BE2C (cell line): ENCODE measurements around the gene NIT1. TPM values are rescaled to one million over a fixed set of nuclear protein-coding genes. Genes with fewer than 3 reads are reported as not detected.

Experiments used
- DNase-seq: peaks from one replicate; pipeline ENCODE4 v3.0.0-alpha.2; 2020
- H3K27me3 ChIP-seq: fragments of 250-450 bp; sonication (Bioruptor Pico); 2 replicates; pipeline ENCODE4 v1.5.1; 2020; ENCODE audit warnings: mild to moderate bottlenecking
- H3K36me3 ChIP-seq: fragments of 250-450 bp; sonication (Bioruptor Pico); 2 replicates; pipeline ENCODE4 v1.5.1; 2020; ENCODE audit warnings: mild to moderate bottlenecking
- H3K4me1 ChIP-seq: fragments of 250-450 bp; sonication (Bioruptor Pico); 2 replicates; pipeline ENCODE4 v1.5.1; 2020
- H3K4me3 ChIP-seq: 2 replicates; pipeline ENCODE4 v1.5.1; 2011; ENCODE audit warnings: low read depth, low read length
- H3K9me3 ChIP-seq: fragments of 250-450 bp; sonication (Bioruptor Pico); 2 replicates; pipeline ENCODE4 v1.5.1; 2020
- polyA plus RNA-seq: library from polyadenylated mRNA; unstranded; fragments of >200 nt; gene quantifications from one replicate; pipeline ENCODE4 v1.2.1, GENCODE V29; 2012; ENCODE audit warnings: low read depth, missing spikeins; ENCODE audit not compliant: insufficient read length, insufficient read depth
- TF ChIP-seq, protein P1 (sequence below): IDR thresholded peaks from 2 replicates; pipeline ENCODE4 v1.5.1; 2012; ENCODE audit warnings: mild to moderate bottlenecking, low read depth, low read length

NIT1 gene, protein sequence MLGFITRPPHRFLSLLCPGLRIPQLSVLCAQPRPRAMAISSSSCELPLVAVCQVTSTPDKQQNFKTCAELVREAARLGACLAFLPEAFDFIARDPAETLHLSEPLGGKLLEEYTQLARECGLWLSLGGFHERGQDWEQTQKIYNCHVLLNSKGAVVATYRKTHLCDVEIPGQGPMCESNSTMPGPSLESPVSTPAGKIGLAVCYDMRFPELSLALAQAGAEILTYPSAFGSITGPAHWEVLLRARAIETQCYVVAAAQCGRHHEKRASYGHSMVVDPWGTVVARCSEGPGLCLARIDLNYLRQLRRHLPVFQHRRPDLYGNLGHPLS
- polyA plus RNA-seq = 26.7 TPM

- peaks cover 24% of the 10 kb centered on the region for H3K36me3 ChIP-seq
- no peaks in the 10 kb centered on the region for H3K9me3 ChIP-seq
- H3K4me3 ChIP-seq = peak within 1 kb of the TSS; percentile 91
- peaks cover 8% of the 10 kb centered on the region for H3K4me1 ChIP-seq
- TF ChIP-seq, protein P1, sequence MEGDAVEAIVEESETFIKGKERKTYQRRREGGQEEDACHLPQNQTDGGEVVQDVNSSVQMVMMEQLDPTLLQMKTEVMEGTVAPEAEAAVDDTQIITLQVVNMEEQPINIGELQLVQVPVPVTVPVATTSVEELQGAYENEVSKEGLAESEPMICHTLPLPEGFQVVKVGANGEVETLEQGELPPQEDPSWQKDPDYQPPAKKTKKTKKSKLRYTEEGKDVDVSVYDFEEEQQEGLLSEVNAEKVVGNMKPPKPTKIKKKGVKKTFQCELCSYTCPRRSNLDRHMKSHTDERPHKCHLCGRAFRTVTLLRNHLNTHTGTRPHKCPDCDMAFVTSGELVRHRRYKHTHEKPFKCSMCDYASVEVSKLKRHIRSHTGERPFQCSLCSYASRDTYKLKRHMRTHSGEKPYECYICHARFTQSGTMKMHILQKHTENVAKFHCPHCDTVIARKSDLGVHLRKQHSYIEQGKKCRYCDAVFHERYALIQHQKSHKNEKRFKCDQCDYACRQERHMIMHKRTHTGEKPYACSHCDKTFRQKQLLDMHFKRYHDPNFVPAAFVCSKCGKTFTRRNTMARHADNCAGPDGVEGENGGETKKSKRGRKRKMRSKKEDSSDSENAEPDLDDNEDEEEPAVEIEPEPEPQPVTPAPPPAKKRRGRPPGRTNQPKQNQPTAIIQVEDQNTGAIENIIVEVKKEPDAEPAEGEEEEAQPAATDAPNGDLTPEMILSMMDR = no peak
- H3K27me3 ChIP-seq = no peaks in the 10 kb centered on the region
- peak; percentile 89 for DNase-seq
These were observed at the start of gene NIT1, which contains the start of gene PFDN2 for GRCh38 chr1:161117759-161118581. TSS of gene NIT1 (plus strand) at chr1:161118105. CDS start at chr1:161118177, 72 bp downstream. TSS of gene PFDN2 (minus strand) at chr1:161118037. CDS start at chr1:161118026, 11 bp downstream.

DNA sequence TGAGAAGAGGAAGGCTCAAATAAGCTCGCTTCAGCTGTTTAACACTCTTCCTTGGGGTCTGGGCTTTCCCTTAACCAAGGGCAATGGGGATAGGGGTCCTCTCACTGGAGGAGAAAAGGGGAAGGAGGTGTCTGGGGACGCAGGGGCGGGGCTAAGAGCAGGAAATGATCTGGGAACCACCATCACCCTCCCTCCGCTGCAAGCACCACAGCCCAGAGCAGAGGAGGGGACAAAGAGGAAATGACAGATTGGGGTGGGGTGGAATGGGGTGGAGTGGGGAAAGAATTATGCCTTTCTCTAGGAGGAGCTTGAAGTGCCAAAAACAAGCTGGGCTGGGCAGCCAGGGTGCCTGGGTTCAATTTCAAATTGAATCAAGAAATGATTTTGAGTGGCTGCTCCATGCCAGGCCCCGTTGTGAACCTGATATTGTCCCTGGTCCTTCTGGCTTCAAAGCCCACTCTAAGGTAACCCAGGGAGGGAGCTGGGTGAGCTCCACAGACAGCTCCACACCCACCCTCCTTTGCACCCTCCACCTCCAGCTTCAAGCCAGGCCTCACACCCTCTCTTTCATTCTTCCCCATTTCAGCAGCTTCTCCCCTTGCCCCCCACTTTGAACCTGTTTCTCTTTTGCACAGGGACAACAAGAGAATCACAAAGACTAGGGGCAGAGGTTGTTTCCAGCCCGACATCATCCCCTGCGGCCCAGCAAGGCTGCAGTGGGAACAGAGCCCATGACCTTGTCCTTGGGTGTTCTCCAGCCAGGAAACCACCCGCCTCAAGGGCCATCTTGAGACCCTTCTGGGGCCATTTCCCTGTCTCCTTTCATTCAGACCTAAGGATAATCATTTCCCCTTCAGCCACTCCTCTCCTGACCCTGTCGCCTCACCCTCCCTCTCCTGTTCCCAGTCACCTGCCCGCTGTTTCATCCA is 49.3 kb upstream of the NIT1 start:
- H3K9me3 ChIP-seq = no peaks in the 10 kb centered on the region
- no peak for DNase-seq
- no peaks in the 10 kb centered on the region for H3K4me1 ChIP-seq
- no peaks in the 10 kb centered on the region for H3K36me3 ChIP-seq
- H3K27me3 ChIP-seq = peaks cover 7% of the 10 kb centered on the region
- TF ChIP-seq, protein P1 = no peak
- H3K4me3 ChIP-seq = no peak overlapping the region

DNA sequence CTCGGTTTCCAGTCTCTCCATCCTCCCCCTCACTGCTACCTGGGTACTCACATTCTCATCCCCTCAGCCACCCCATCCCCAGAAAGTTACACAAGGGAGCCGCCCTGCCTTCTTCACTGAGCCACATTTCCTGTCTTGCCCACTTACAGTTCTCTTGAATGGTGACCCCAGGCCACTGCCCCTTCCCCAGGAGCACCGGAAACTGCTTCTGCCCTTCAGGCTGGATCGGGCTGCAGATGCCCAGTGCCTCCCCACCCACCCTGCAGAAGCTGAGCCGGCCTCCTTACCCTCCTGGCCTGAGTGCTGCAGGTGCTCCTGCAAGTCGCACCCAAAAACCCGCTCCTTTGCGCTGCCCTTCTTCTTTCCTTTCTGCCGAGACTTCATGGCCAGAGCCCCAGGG is 48.7 kb upstream of the NIT1 start:
- TF ChIP-seq, protein P1 = no peak
- Histone ChIP-seq H3K4me3 (no peak overlapping the region), H3K27me3 (peaks cover 3% of the 10 kb centered on the region), H3K4me1 (no peaks in the 10 kb centered on the region), H3K9me3 (no peaks in the 10 kb centered on the region), H3K36me3 (no peaks in the 10 kb centered on the region)
- DNase-seq = no peak

DNA sequence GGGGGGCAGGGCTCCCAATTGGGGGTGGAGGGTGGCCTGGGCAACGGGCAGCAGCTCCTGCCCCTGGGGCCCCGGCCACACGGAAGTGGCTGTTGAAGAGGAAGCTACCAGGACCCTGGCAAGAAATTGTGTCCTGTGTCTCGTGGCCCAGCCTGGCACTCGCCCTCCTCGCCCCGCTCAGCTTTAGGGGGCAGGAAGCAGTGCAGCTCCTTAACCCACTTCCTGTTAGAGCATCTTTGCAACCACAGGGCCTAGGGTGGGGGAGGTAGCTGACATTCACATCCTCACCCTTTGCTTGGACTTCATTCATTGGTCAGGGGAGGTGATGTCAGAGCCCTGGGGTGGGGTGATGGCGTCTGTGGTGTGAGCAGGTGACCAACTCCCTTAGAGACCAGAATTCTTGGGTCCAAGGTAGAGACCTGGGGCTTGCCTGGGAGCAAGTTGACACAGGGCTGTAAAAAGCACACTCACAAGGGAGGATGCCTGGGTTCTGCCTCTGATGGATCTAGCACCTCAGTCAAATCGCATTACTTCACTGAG is 48.1 kb upstream of the NIT1 start, which contains the start of gene ARHGAP30:
Gene ARHGAP30 (minus strand): TSS at position 161 of the 540 bp plus-strand sequence. CDS start 267 bp downstream, outside the sequence.
- no peak for DNase-seq
- Histone ChIP-seq H3K4me3 (no peak within 1 kb of the TSS), H3K36me3 (no peaks in the 10 kb centered on the region), H3K9me3 (no peaks in the 10 kb centered on the region), H3K27me3 (no peaks in the 10 kb centered on the region; the same call in 1 of the 2 replicates), H3K4me1 (no peaks in the 10 kb centered on the region)
- TF ChIP-seq, protein P1 = no peak

DNA sequence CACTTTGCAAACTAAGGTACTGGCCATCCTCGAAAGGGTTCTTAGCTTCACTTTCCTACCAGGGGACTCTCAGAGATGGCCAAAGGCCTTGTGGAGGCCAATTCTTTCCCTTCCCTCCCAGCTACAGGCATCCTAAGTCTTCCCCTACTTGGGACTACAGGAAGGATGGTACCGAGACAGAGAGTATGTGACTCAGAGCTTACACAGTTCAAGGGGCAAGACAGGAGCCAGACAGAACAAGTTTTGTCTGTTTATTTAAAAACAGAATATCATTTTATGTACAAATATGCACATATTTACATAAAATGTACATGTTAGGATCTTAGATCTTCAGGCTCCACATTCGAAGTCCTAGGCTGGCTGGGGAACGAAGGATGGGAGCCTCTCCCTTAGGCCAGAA is 47.1 kb upstream of the NIT1 start:
- DNase-seq = no peak
- H3K36me3 ChIP-seq = no peaks in the 10 kb centered on the region
- TF ChIP-seq, protein P1 = no peak
- H3K4me1 ChIP-seq = no peaks in the 10 kb centered on the region
- H3K9me3 ChIP-seq = no peaks in the 10 kb centered on the region
- H3K27me3 ChIP-seq = no peaks in the 10 kb centered on the region
- H3K4me3 ChIP-seq = no peak overlapping the region
